ENCODE results near the gene IMP3.
A peak's percentile ranks its signal among the peaks of the same experiment; 100 is the strongest.

DNA sequence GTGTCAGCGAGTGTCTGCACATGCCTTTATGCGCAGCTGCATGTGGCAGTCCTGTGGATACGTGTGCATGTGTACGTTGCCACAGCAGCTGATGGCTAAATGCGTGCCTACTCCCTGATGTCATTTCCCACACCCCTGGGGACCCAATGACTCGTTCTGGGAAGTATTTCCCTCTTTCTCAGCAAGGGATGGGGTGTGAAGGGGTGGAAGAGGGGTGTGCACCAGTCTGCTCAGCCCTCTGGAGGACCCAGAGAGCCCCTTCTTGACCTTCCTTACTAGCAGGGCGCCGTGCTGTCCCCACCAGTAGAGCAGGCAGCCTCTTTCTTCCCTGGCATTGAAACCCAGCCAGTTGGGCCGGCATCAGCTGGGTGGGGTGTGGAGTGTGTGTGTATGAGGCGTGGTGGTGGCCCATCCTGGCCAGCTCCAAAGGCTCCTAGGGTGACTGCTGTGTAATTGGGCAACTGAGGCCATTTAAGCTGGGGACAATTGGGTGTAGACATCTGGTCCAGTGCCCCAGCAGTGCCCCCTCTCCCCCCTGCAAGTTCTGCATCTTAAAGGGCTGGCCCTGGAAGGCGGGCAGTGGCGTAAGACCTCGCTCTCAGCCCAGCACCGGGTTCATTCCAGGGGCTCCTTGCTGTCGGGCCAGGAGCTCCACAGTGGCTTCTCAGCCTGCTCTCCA, 26.9 kb upstream of the IMP3 start:
- TF ChIP-seq POLR2AphosphoS5 (IDR thresholded peaks at IDR 0.05; ENCODE audit: low read depth, low read length) (peak; percentile 71), EZH2 (IDR thresholded peaks at IDR 0.05) (no peak), SP1 (IDR thresholded peaks at IDR 0.05; ENCODE audit: low read depth) (no peak), CBX3 (IDR thresholded peaks at IDR 0.05; ENCODE audit: low read depth) (no peak), RAD21 (IDR thresholded peaks at IDR 0.05; ENCODE audit: low read depth) (no peak)
- TF ChIP-seq, protein P1, sequence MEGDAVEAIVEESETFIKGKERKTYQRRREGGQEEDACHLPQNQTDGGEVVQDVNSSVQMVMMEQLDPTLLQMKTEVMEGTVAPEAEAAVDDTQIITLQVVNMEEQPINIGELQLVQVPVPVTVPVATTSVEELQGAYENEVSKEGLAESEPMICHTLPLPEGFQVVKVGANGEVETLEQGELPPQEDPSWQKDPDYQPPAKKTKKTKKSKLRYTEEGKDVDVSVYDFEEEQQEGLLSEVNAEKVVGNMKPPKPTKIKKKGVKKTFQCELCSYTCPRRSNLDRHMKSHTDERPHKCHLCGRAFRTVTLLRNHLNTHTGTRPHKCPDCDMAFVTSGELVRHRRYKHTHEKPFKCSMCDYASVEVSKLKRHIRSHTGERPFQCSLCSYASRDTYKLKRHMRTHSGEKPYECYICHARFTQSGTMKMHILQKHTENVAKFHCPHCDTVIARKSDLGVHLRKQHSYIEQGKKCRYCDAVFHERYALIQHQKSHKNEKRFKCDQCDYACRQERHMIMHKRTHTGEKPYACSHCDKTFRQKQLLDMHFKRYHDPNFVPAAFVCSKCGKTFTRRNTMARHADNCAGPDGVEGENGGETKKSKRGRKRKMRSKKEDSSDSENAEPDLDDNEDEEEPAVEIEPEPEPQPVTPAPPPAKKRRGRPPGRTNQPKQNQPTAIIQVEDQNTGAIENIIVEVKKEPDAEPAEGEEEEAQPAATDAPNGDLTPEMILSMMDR (IDR thresholded peaks at IDR 0.05 in 2 of 3, conservative IDR thresholded peaks at IDR 0.05 in 1 of 3; ENCODE audit: borderline replicate concordance in 1 of 3, insufficient read depth in 1 of 3, low read depth in 2 of 3, low read length in 2 of 3): no peak

Data from HCT116 (cell line).